Measurements from ENCODE around the gene CAPN12. TPM values are rescaled to one million over a fixed set of nuclear protein-coding genes. Genes with fewer than 3 reads are reported as not detected.

The CAPN12 gene
- total RNA-seq, 8 experiments from 2014 or later = 0.11 to 3.7 (median 0.53) TPM

DNA sequence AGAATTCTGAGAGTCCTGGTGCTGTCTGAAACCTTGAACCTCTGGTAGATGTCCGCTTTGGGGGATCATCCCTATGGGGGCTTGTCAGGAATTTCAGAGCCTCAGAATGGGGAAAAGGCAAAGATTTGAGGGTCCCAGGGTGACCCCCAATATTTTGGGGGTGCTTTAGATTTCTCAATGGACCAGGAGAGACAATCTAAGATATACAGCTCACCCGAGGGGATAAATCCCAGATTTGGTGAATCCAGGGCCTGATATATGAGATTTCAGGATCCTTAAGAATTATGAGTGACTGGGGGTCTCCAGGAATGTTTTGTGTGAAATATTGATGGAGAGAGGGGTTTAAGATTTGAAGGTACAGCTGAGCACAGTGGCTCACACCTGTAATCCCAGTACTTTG, 3.3 kb downstream of the CAPN12 start:
- H3K27ac ChIP-seq = no peak overlapping the region
- no peaks in the 10 kb centered on the region for H3K4me1 ChIP-seq (replicated peaks in 1 of 2)
- H3K4me3 ChIP-seq = no peak overlapping the region
- in situ Hi-C loops (cut with MboI; ENCODE audit: low pct_unique_long_range_greater_than_20kb in 2 of 9, low sequenced_read_pairs in 9 of 9, unreplicated experiment in 9 of 9) = no loop called here
- no peak for ATAC-seq (replicated peaks in 6 of 8)
- WGBS, 10 experiments = 40 to 100% (median 86%) methylated on average over 1 of the region's 2 CpGs; no CpG with 5 or more reads in 5 of the 10 experiments

DNA sequence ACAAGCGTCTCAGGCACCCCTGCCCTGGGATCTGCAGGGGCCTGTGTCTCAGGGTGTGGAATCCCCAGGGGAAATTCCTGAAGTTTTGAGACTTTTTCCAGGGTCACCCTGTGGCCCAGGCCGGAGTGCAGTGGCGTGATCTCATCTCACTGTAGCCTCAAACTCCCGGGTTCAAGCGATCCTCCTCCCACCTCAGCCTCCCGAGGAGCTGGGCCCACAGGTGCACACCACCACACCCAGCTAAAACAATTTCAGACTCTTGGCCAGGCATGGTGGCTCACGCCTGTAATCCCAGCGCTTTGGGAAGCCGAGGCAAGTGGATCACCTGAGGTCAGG, 4.0 kb downstream of the CAPN12 start:
- ATAC-seq (replicated peaks in 6 of 8) = no peak
- Histone ChIP-seq H3K4me3 (no peak overlapping the region), H3K4me1 (replicated peaks in 1 of 2) (no peaks in the 10 kb centered on the region), H3K27ac (no peak overlapping the region)
- 67 to 100% (median 81%) methylated on average over 1 to 8 of the region's 9 CpGs; no CpG with 5 or more reads in 6 of the 10 experiments for WGBS, 10 experiments
- in situ Hi-C loops (cut with MboI; ENCODE audit: low pct_unique_long_range_greater_than_20kb in 2 of 9, low sequenced_read_pairs in 9 of 9, unreplicated experiment in 9 of 9) = no loop called here

DNA sequence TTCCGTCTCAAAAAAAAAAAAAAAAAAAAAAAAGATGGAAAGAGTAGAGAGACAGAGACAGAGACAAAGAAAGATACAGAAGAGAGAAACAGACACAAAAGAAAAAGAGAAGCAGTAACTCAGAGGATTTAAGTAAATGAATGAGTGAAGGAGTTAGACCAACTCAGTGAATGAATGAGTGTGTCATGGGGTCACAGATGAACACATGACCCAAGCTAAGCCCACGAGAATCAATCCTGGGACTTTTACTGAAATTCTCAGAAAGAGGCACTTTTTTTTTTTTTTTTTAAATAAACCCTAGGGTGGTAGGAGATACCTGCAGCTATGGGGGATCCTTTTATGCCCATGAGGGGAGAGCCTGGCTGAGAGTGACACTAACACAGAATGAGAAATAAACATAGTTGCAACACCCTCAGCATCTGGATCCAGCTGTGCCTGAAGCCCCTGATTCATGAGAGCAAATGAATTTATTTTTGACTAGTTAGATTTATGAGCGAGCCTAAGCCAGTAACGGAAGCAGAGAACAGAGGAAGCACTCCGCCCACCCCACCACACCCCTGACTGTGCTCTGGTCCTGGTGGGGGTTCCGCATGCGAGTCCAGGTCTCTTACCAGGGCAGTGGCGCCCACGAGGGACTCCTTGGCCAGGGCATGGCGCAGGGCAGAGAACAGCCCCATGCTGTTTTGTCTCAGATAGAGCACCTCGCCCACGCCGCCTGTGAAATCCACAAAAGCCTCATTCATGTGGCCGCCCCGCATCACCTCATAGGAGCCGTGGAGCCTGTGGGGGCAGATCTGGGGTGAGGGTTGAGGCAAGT, 4.6 kb downstream of the CAPN12 start:
- no peak overlapping the region for H3K27ac ChIP-seq
- no peak overlapping the region for H3K4me3 ChIP-seq
- in situ Hi-C loops (cut with MboI; ENCODE audit: low pct_unique_long_range_greater_than_20kb in 2 of 9, low sequenced_read_pairs in 9 of 9, unreplicated experiment in 9 of 9) = no loop called here
- no peak for ATAC-seq (replicated peaks in 6 of 8)
- H3K4me1 ChIP-seq (replicated peaks in 1 of 2) = no peaks in the 10 kb centered on the region
- WGBS, 10 experiments = 0 to 100% (median 79%) methylated on average over 1 to 11 of the region's 16 CpGs

DNA sequence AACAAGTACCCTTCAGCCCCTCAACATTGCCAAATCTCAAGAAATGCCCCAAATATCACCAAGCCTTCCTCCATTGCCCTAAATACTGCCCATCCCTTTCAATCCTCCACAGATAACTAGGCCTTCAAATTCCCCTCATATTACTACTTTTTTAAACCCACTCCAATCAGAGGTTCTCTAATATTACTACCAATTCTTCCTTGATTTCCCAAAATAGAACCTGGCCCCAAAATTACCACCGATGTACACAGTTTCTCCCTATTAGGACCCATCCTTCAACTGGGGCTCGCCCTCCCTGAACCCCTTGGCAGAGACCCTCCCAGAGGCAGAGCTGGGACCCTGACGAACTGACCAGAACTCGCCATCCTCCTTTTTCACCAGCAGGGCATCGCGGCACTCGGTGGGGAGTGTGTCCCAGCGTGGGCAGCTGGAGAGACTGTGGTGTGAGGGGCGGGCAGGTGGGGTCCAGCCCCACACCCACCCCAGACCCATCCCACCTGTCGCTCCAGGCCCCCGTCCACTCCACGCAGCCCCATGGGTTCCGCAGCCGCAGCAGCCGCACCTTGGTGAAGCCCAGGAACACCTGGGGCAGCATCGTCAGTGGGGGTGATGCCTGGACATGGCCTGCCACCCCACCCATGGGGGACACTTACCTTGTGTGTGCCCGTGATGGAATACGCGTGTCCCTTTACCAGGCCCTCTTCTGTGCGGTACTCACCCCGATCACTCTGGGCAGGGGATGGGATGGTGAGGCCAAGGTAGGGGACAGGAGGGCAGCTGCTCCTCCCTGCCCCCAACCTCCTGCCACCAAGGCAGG, 6.1 kb downstream of the CAPN12 start:
- Histone ChIP-seq H3K27ac (no peak overlapping the region), H3K4me1 (replicated peaks in 1 of 2) (no peaks in the 10 kb centered on the region), H3K4me3 (no peak overlapping the region)
- WGBS, 10 experiments = 87 to 100% (median 100%) methylated on average over 1 to 6 of the region's 21 CpGs; no CpG with 5 or more reads in 5 of the 10 experiments
- ATAC-seq (replicated peaks in 6 of 8) = no peak
- in situ Hi-C loops (cut with MboI; ENCODE audit: low pct_unique_long_range_greater_than_20kb in 2 of 9, low sequenced_read_pairs in 9 of 9, unreplicated experiment in 9 of 9) = no loop called here

DNA sequence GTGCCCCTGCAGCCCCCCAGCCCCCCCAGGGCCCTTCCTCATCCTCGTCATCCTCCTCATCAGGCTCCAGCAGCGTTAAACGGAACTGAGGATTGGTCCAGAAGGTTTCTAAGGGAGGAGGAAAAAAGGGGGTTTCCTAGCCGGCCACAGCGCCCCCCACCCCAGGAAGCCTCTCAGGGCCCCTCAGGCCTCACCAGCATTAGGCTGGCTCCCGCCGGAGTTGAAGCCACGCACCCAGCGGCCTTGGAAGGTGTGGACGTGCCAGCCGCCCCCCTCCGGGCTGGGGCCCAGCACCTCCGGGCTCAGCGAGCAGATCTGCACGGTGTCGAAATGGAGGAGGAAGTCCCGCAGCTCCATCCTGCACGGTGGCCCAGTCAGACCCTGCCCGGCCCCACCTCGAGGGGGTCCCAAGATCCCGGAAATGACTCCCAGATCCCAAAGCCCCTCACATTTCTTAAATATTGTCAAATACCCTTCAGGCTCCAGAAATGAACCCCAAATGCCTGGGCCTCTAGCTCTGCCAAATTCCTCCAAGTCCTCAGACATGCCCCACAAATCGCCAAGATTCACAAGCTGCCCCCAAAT, 6.9 kb downstream of the CAPN12 start:
- Histone ChIP-seq H3K4me1 (replicated peaks in 1 of 2) (no peaks in the 10 kb centered on the region), H3K27ac (no peak overlapping the region), H3K4me3 (no peak overlapping the region)
- in situ Hi-C loops (cut with MboI; ENCODE audit: low pct_unique_long_range_greater_than_20kb in 2 of 9, low sequenced_read_pairs in 9 of 9, unreplicated experiment in 9 of 9) = no loop called here
- WGBS, 10 experiments = 47 to 85% (median 83%) methylated on average over 1 to 8 of the region's 22 CpGs; no CpG with 5 or more reads in 5 of the 10 experiments
- ATAC-seq (replicated peaks in 6 of 8) = no peak

DNA sequence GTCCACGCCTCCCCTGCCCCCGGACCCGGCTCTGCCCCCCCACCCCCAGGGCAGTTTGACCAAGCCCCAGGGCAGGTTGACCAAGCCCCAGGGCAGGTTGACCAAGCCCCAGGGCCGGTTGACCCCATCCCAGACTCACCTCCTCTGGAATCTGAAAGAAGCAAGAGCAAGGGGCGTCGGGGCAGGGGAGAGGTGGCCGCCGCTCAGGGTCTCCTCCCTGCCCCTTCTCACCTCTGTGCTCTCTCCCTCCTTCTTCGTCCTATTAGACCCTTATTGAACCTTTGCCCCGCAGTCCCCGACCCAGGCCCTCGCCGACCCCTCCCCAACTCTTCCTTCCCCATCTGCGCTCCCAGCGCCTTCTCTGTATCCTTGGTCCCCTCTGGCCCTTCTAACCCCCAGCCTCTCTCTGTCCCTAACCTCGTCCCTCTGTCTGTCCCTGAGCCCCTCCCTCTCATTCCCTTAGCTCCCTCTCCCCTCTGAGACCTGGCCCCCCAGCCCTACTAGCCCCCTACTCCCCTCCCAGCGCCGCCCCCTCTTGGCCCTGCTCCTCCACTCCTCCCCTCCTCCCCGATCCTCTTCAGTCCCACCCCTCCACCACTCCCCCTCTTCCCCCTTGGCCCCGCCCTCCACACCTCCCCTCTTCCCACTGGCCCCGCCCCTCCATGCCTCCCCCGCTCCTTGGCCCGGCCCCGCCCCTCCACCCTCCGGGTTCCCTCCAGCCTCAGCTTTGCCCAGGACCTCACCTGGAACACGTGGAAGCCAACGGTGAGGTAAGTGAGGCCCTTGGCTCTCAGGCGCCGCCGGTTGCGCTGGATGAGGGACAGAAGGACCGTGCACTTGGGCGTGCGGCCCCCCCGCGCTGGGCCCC, 7.6 kb downstream of the CAPN12 start:
- WGBS, 10 experiments = no CpG with 5 or more reads among the region's 36 CpGs
- Histone ChIP-seq H3K4me3 (peak overlapping the region in 3 of 5 donors; percentile 15 to 25 (median 18)), H3K27ac (no peak overlapping the region), H3K4me1 (replicated peaks in 1 of 2) (no peaks in the 10 kb centered on the region)
- ATAC-seq (replicated peaks in 6 of 8) = peak in 5 of 8 experiments; percentile 4 to 19 (median 6)
- in situ Hi-C loops (cut with MboI; ENCODE audit: low pct_unique_long_range_greater_than_20kb in 2 of 9, low sequenced_read_pairs in 9 of 9, unreplicated experiment in 9 of 9) = no loop called here

DNA sequence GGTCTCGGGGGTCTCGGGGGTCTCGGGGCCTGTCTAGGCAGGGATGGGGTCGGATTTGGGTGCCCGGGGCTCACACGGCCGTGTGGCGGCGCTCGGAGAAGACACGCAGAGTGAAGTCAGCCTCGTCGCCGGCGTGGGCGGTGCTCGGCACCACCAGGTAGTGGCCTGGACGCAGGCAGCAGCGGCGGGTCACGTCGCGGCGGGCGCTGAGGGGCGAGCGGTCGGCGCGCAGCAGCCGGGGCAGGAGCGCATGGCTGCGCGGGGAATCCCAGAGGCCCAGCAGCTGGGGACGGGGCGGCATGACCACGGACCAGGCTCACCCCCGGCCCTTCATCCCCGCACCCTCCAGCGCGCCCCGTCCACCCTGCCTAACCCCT, 8.2 kb downstream of the CAPN12 start:
- 6% methylated on average over 7 of the region's 42 CpGs; no CpG with 5 or more reads in 9 of the 10 experiments for WGBS, 10 experiments
- Histone ChIP-seq H3K4me1 (replicated peaks in 1 of 2) (no peaks in the 10 kb centered on the region), H3K4me3 (peak overlapping the region in 4 of 5 donors; percentile 15 to 27 (median 22)), H3K27ac (no peak overlapping the region)
- in situ Hi-C loops (cut with MboI; ENCODE audit: low pct_unique_long_range_greater_than_20kb in 2 of 9, low sequenced_read_pairs in 9 of 9, unreplicated experiment in 9 of 9) = no loop called here
- peak in 7 of 8 experiments; percentile 8 to 61 (median 53) for ATAC-seq (replicated peaks in 6 of 8)

DNA sequence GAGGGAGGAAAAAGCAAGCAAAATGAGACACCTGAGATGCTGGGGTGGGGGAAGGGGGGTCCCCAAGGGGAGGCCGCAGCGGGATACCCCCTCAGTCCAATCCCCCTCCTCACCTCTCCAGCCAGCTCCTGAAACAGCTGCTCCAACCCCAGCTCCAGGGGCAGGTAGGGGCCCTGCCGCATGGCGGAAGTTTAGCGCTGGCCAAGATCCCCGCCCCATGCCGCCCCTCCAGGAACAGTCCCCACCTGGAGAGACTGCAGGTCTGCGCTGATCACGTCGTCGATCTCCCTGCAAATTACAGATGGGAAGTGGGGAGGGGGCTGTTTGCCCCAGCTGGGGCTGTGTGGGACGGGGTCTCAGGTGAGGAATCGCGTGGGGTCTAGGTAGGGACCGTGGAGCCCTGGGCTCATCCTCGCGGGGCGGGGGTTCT, 9.0 kb downstream of the CAPN12 start:
- peak in 6 of 8 experiments; percentile 10 to 40 (median 13) for ATAC-seq (replicated peaks in 6 of 8)
- no peak overlapping the region for H3K27ac ChIP-seq
- no CpG with 5 or more reads among the region's 18 CpGs for WGBS, 10 experiments
- no peak overlapping the region for H3K4me3 ChIP-seq
- H3K4me1 ChIP-seq (replicated peaks in 1 of 2) = no peaks in the 10 kb centered on the region
- in situ Hi-C loops (cut with MboI; ENCODE audit: low pct_unique_long_range_greater_than_20kb in 2 of 9, low sequenced_read_pairs in 9 of 9, unreplicated experiment in 9 of 9) = no loop called here

DNA sequence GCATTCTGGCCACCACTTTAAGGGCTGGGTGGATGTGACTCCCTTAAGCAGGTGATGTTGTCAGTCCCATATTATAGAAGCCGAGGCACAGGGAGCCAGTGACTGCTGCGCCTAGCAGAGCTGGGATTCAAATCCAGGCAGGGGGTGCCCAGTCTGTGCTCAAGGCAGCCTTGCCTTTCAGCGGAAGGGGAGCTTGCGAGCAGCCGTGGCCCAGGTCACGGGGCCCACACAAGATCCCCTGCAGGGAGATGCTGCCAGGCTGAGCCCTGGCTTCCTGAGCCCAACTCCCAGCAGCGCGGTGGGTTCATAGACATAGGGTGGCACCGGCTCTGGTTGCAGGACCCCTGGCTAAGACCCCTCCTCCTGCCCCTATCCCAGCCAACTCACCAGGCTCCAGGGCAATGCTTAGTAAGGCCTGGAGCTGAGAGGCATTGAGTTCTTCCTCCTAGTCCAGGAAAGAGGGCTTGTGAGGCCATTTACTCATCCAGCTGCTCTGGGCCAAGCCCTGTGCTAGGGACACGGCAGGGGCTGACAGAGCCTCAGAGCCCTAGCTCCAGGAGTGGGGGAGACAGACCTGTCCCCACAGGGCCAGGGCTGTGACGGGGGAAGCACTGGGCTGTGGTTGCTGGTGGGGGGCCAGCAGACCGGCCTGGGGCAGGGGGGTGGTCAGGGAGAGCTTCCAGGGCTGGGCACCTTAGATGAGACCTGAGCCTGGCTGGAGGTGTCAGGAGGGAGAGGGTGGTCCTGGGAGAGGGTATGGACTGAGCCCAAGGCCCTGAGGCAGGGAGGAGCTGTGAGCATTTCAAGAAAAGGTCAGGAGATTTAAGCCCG, 9.6 kb downstream of the CAPN12 start:
- Histone ChIP-seq H3K27ac (no peak overlapping the region), H3K4me1 (replicated peaks in 1 of 2) (peaks cover 0 to 2% of the 10 kb centered on the region in 2 donors), H3K4me3 (no peak overlapping the region)
- WGBS, 10 experiments = 80 to 93% methylated on average over 2 to 3 of the region's 13 CpGs; no CpG with 5 or more reads in 8 of the 10 experiments
- ATAC-seq (replicated peaks in 6 of 8) = peak in 7 of 8 experiments; percentile 10 to 48 (median 33)
- in situ Hi-C loops (cut with MboI; ENCODE audit: low pct_unique_long_range_greater_than_20kb in 2 of 9, low sequenced_read_pairs in 9 of 9, unreplicated experiment in 9 of 9) = no loop called here

DNA sequence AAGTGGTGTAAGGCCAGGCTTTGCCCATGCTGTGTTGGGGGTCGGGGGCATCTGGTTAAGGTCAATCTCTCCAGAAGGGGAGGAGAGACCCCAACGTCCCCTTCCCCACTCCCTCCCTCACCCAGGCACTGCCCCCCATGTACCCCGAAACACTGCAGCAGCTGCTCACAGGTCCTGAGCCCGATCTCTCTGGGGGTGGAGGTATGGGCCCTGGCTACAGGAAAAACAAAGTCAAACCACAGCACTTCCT, 10.2 kb downstream of the CAPN12 start:
- ATAC-seq (replicated peaks in 6 of 8) = peak in 1 of 8 experiments; percentile 2
- H3K4me3 ChIP-seq = no peak overlapping the region
- H3K27ac ChIP-seq = no peak overlapping the region
- peaks cover 0 to 2% of the 10 kb centered on the region in 2 donors for H3K4me1 ChIP-seq (replicated peaks in 1 of 2)
- in situ Hi-C loops (cut with MboI; ENCODE audit: low pct_unique_long_range_greater_than_20kb in 2 of 9, low sequenced_read_pairs in 9 of 9, unreplicated experiment in 9 of 9) = no loop called here
- 40% methylated on average over 1 of the region's 4 CpGs; no CpG with 5 or more reads in 9 of the 10 experiments for WGBS, 10 experiments

DNA sequence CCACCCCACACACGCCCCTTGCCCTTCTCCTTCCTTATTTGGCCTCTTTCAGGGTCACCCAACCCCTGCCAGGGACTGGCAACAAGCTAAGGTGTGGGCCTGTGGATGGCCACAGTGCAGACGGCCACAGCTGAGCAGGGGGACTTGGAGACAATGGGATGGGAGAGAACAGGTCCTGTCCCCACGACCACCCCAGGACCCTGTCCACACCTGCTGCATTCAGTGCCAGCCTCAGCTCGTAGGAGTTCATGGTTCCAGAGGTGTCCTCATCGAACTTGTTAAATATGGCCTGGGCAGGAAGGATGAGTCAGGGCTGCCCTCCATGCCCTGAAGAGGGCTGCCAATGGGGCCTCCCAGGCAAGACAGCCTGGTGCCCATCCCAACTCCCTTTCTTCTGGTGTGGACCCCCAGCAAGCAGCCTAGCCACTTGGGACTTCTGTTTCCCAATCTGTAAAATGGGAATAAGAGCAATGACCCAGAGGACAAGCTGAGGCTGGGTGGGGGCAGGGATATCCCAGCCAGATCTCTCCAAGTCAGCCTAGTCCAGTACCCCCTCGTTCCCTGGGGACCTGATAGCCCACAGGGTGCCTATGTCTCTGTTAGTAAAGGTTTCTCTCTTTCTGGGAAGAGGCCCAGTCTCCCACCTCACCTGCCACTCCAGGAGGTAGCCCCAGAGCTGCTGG, 10.6 kb downstream of the CAPN12 start:
- H3K4me1 ChIP-seq (replicated peaks in 1 of 2) = peaks cover 0 to 2% of the 10 kb centered on the region in 2 donors
- no peak overlapping the region for H3K4me3 ChIP-seq
- WGBS, 10 experiments = 100% methylated on average over 1 of the region's 6 CpGs; no CpG with 5 or more reads in 9 of the 10 experiments
- in situ Hi-C loops (cut with MboI; ENCODE audit: low pct_unique_long_range_greater_than_20kb in 2 of 9, low sequenced_read_pairs in 9 of 9, unreplicated experiment in 9 of 9) = no loop called here
- H3K27ac ChIP-seq = no peak overlapping the region
- ATAC-seq (replicated peaks in 6 of 8) = no peak

DNA sequence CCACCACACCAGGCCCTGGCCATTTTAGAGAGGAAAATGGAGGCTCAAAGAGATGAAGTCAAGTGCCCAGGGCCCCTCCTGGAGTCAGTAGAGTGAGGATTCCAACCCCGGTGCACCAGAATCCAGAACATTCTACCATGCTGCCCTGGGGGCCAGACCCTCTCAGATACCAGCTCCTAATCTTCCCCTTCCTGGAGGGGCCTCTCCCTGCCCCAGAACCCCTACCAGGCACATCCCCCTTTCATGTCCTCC, 11.1 kb downstream of the CAPN12 start:
- Histone ChIP-seq H3K4me1 (replicated peaks in 1 of 2) (peaks cover 0 to 2% of the 10 kb centered on the region in 2 donors), H3K27ac (no peak overlapping the region), H3K4me3 (no peak overlapping the region)
- in situ Hi-C loops (cut with MboI; ENCODE audit: low pct_unique_long_range_greater_than_20kb in 2 of 9, low sequenced_read_pairs in 9 of 9, unreplicated experiment in 9 of 9) = no loop called here
- 100% methylated on average over 1 of the region's 1 CpG; no CpG with 5 or more reads in 8 of the 10 experiments for WGBS, 10 experiments
- ATAC-seq (replicated peaks in 6 of 8) = no peak

Data from motor neuron (in vitro differentiated cells).